Astrocyte (in vitro differentiated cells and primary cell): ENCODE results near the gene OR6C70.
"Not testable (repeated sequence)": the region's sequence is repeated elsewhere in the genome, so short reads cannot be mapped to it uniquely, and the experiment has no call there.

Experiments
- CTCF ChIP-seq: IDR thresholded peaks from 2 replicates; pipeline ENCODE4 v1.5.1; 2011; ENCODE audit warnings: low read depth, mild to moderate bottlenecking, inconsistent platforms, low read length, moderate library complexity; ENCODE audit not compliant: insufficient read depth
- EZH2 ChIP-seq: IDR thresholded peaks from 2 replicates; pipeline ENCODE4 v1.6.1; 2012; ENCODE audit warnings: mild to moderate bottlenecking, low read length, inconsistent platforms; ENCODE audit not compliant: insufficient read depth

- not testable (repeated sequence) for TF ChIP-seq EZH2, CTCF
These were observed 28.7 kb downstream of the OR6C70 start for GRCh38 chr12:55441233-55441632.
